HG03558 (cell line): ENCODE results near the gene ADGRG1.
"Not testable (repeated sequence)": the region's sequence is repeated elsewhere in the genome, so short reads cannot be mapped to it uniquely, and the experiment has no call there.

Experiments used
- ATAC-seq: cut with Tn5 transposase; IDR thresholded peaks from one replicate; pipeline ENCODE4 v1.9.1; 2021; ENCODE audit warnings: moderate number of reproducible peaks; ENCODE audit not compliant: unreplicated experiment; ENCODE audit errors: extremely low read depth

ADGRG1 gene

DNA sequence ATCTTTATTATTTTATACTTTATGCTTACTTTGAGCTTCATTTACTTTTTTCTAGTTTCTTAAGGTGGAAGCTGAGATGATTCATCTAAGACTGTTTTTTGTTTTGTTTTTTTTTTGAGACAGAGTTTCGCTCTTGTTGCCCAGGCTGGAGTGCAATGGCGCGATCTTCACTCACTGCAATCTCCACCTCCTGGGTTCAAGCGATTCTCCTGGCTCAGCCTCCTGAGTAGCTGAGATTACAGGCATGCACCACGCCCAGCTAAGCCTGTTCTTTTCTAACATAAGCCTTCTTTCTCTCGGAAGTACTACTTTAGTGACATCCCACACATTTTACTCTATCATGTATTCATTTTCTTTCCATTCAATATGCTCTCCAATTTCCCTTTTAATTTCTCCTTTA, 84.1 kb downstream of the ADGRG1 start:
- ATAC-seq = not testable (repeated sequence)

- no peak for ATAC-seq
Measured at GRCh38 chr16:57713596-57713995, 85.2 kb downstream of the ADGRG1 start.

- ATAC-seq = no peak
Measured at GRCh38 chr16:57714047-57714446, 85.6 kb downstream of the ADGRG1 start.
